NCI-H2196 treated with DMSO at 0.1 percent for 48 hours (cell line): ENCODE data around the gene TSHZ3.

ENCODE experiments used
- DNase-seq: peaks from one replicate; lab custom pipeline; 2025; ENCODE audit not compliant: unreplicated experiment; lab: John Stamatoyannopoulos, UW

TSHZ3 gene

GRCh38 chr19:31292639-31293185, 56.5 kb downstream of the TSHZ3 start:
- no peak for DNase-seq

GRCh38 chr19:31290931-31291590, 58.2 kb downstream of the TSHZ3 start:
- no peak for DNase-seq

GRCh38 chr19:31289976-31290375, 59.3 kb downstream of the TSHZ3 start:
- no peak for DNase-seq

GRCh38 chr19:31289381-31289880, 59.8 kb downstream of the TSHZ3 start:
- no peak for DNase-seq

GRCh38 chr19:31286491-31286890, 62.7 kb downstream of the TSHZ3 start:
- DNase-seq = no peak

- DNase-seq = no peak
These were observed 63.5 kb downstream of the TSHZ3 start for GRCh38 chr19:31285744-31286143.

GRCh38 chr19:31284621-31285020, 64.6 kb downstream of the TSHZ3 start:
- DNase-seq = no peak

GRCh38 chr19:31283701-31284100, 65.5 kb downstream of the TSHZ3 start:
- DNase-seq = no peak

GRCh38 chr19:31282346-31282745, 66.9 kb downstream of the TSHZ3 start:
- no peak for DNase-seq

GRCh38 chr19:31280287-31281006, 68.8 kb downstream of the TSHZ3 start:
- DNase-seq = no peak

GRCh38 chr19:31279436-31279765, 69.8 kb downstream of the TSHZ3 start:
- DNase-seq = no peak

GRCh38 chr19:31278555-31279435, 70.4 kb downstream of the TSHZ3 start:
- DNase-seq = no peak

- DNase-seq = no peak
These were observed 71.7 kb downstream of the TSHZ3 start for GRCh38 chr19:31277516-31277915.

GRCh38 chr19:31276831-31277230, 72.4 kb downstream of the TSHZ3 start:
- no peak for DNase-seq

- DNase-seq = no peak
These were observed 74.2 kb downstream of the TSHZ3 start for GRCh38 chr19:31275068-31275334.

GRCh38 chr19:31274251-31275067, 74.8 kb downstream of the TSHZ3 start:
- no peak for DNase-seq

GRCh38 chr19:31272583-31273106, 76.6 kb downstream of the TSHZ3 start:
- no peak for DNase-seq

GRCh38 chr19:31271306-31271911, 77.8 kb downstream of the TSHZ3 start:
- DNase-seq = no peak

- DNase-seq = no peak
These were observed 78.3 kb downstream of the TSHZ3 start for GRCh38 chr19:31270897-31271296.
